Astrocyte (in vitro differentiated cells and primary cell): ENCODE data around the gene TMEM179. TPM values are rescaled to one million over a fixed set of nuclear protein-coding genes. Genes with fewer than 3 reads are reported as not detected.

Experiments
- DNase-seq: peaks from one replicate; pipeline ENCODE4 v3.0.0-alpha.2; 2010; ENCODE audit warnings: low read depth
- FAIRE-seq: peaks from 2 replicates; lab custom pipeline; 2011; peaks lifted over from hg19 to GRCh38; lab: Jason Lieb, UNC
- H2AFZ ChIP-seq: 2 replicates; pipeline ENCODE4 v1.6.0; 2012; ENCODE audit warnings: low read depth, low read length, inconsistent platforms
- H3K27ac ChIP-seq: 2 replicates; pipeline ENCODE4 v1.5.1; 2011; ENCODE audit warnings: low read depth, low read length, inconsistent platforms
- H3K27me3 ChIP-seq: 2 replicates; pipeline ENCODE4 v1.6.0; 2011; ENCODE audit warnings: low read length, inconsistent platforms; ENCODE audit not compliant: insufficient read depth
- H3K36me3 ChIP-seq: 2 replicates; pipeline ENCODE4 v1.5.1; 2011; ENCODE audit warnings: low read length, inconsistent platforms; ENCODE audit not compliant: insufficient read depth
- H3K4me1 ChIP-seq: 2 replicates; pipeline ENCODE4 v1.5.1; 2011; ENCODE audit warnings: low read length, inconsistent platforms; ENCODE audit not compliant: insufficient read depth
- H3K4me2 ChIP-seq: 2 replicates; pipeline ENCODE4 v1.6.0; 2012; ENCODE audit warnings: low read length, inconsistent platforms
- H3K4me3 ChIP-seq: 2 replicates; pipeline ENCODE4 v1.5.1; 2011; ENCODE audit warnings: low read depth, mild to moderate bottlenecking, low read length, inconsistent platforms; ENCODE audit not compliant: insufficient read depth
- H3K79me2 ChIP-seq: 2 replicates; pipeline ENCODE4 v1.6.0; 2012; ENCODE audit warnings: mild to moderate bottlenecking, low read length, inconsistent platforms; ENCODE audit not compliant: insufficient read depth
- H3K9ac ChIP-seq: 2 replicates; pipeline ENCODE4 v1.6.0; 2012; ENCODE audit warnings: mild to moderate bottlenecking, low read length, inconsistent platforms
- H3K9me3 ChIP-seq: 2 replicates; pipeline ENCODE4 v1.5.1; 2012; ENCODE audit warnings: low read depth, mild to moderate bottlenecking, low read length, inconsistent platforms; ENCODE audit not compliant: insufficient read depth
- H4K20me1 ChIP-seq: 2 replicates; pipeline ENCODE4 v1.6.0; 2012; ENCODE audit warnings: low read length, inconsistent platforms; ENCODE audit not compliant: insufficient read depth
- H3K27ac Mint-ChIP-seq: one replicate; pipeline ENCODE4 v1.8.0; 2021; ENCODE audit warnings: mild to moderate bottlenecking, mixed read lengths; ENCODE audit not compliant: unreplicated experiment
- H3K27me3 Mint-ChIP-seq: one replicate; pipeline ENCODE4 v1.8.0; 2021; ENCODE audit warnings: low read depth, mixed read lengths; ENCODE audit not compliant: unreplicated experiment
- H3K36me3 Mint-ChIP-seq: one replicate; pipeline ENCODE4 v1.8.0; 2021; ENCODE audit warnings: low read depth, mixed read lengths; ENCODE audit not compliant: unreplicated experiment
- H3K4me1 Mint-ChIP-seq: one replicate; pipeline ENCODE4 v1.8.0; 2021; ENCODE audit warnings: low read depth, mixed read lengths; ENCODE audit not compliant: unreplicated experiment
- H3K4me3 Mint-ChIP-seq: one replicate; pipeline ENCODE4 v1.8.0; 2021; ENCODE audit warnings: mild to moderate bottlenecking, moderate library complexity, mixed read lengths; ENCODE audit not compliant: unreplicated experiment
- H3K9me3 Mint-ChIP-seq: one replicate; pipeline ENCODE4 v1.8.0; 2021; ENCODE audit warnings: mild to moderate bottlenecking, mixed read lengths; ENCODE audit not compliant: unreplicated experiment
- CTCF ChIP-seq: IDR thresholded peaks from 2 replicates; pipeline ENCODE4 v1.5.1; 2011; ENCODE audit warnings: low read depth, mild to moderate bottlenecking, inconsistent platforms, low read length, moderate library complexity; ENCODE audit not compliant: insufficient read depth
- EZH2 ChIP-seq: IDR thresholded peaks from 2 replicates; pipeline ENCODE4 v1.6.1; 2012; ENCODE audit warnings: mild to moderate bottlenecking, low read length, inconsistent platforms; ENCODE audit not compliant: insufficient read depth
- total RNA-seq: library from RNA; stranded (reverse); gene quantifications from 2 replicates; pipeline ENCODE4 v1.2.1, GENCODE V29; 2021

TMEM179 gene
- total RNA-seq, 1 donor from 2014 or later: 0.82 TPM

- Histone ChIP-seq H2AFZ (no peak overlapping the region), H3K4me3 (no peak overlapping the region), H3K9me3 (no peaks in the 10 kb centered on the region), H4K20me1 (no peaks in the 10 kb centered on the region), H3K4me1 (no peaks in the 10 kb centered on the region), H3K36me3 (no peaks in the 10 kb centered on the region), H3K27ac (no peak overlapping the region), H3K27me3 (no peaks in the 10 kb centered on the region), H3K79me2 (no peaks in the 10 kb centered on the region), H3K9ac (no peak overlapping the region), H3K4me2 (no peak overlapping the region)
- H3K27ac Mint-ChIP-seq: no peak overlapping the region
- TF ChIP-seq EZH2 (no peak), CTCF (no peak)
- H3K9me3 Mint-ChIP-seq: no peaks in the 10 kb centered on the region
- no peaks in the 10 kb centered on the region for H3K36me3 Mint-ChIP-seq
- FAIRE-seq (no peak), DNase-seq (no peak)
- H3K27me3 Mint-ChIP-seq: peaks cover 34% of the 10 kb centered on the region
- H3K4me3 Mint-ChIP-seq: no peak overlapping the region
- no peaks in the 10 kb centered on the region for H3K4me1 Mint-ChIP-seq
Observed at GRCh38 chr14:104592785-104593184, 11.8 kb downstream of the TMEM179 start.

- no peak for DNase-seq
- H3K4me3 ChIP-seq: no peak overlapping the region
- H3K36me3 ChIP-seq: no peaks in the 10 kb centered on the region
- no peaks in the 10 kb centered on the region for H3K79me2 ChIP-seq
- Mint-ChIP-seq H3K4me1 (no peaks in the 10 kb centered on the region), H3K27ac (no peak overlapping the region), H3K27me3 (peaks cover 31% of the 10 kb centered on the region), H3K36me3 (no peaks in the 10 kb centered on the region), H3K4me3 (no peak overlapping the region), H3K9me3 (no peaks in the 10 kb centered on the region)
- no peaks in the 10 kb centered on the region for H3K27me3 ChIP-seq
- H3K27ac ChIP-seq: no peak overlapping the region
- no peaks in the 10 kb centered on the region for H4K20me1 ChIP-seq
- TF ChIP-seq EZH2 (no peak), CTCF (no peak)
- H2AFZ ChIP-seq: no peak overlapping the region
- no peaks in the 10 kb centered on the region for H3K4me1 ChIP-seq
- FAIRE-seq: no peak
- no peaks in the 10 kb centered on the region for H3K9me3 ChIP-seq
- no peak overlapping the region for H3K9ac ChIP-seq
- H3K4me2 ChIP-seq: no peak overlapping the region
Observed at GRCh38 chr14:104592292-104592672, 12.3 kb downstream of the TMEM179 start.

GRCh38 chr14:104591506-104592291, 12.9 kb downstream of the TMEM179 start:
- Histone ChIP-seq H3K4me2 (no peak overlapping the region), H3K9me3 (no peaks in the 10 kb centered on the region), H3K36me3 (no peaks in the 10 kb centered on the region), H2AFZ (no peak overlapping the region), H3K4me1 (no peaks in the 10 kb centered on the region), H3K27ac (no peak overlapping the region), H3K4me3 (no peak overlapping the region), H3K9ac (no peak overlapping the region), H3K27me3 (no peaks in the 10 kb centered on the region), H4K20me1 (no peaks in the 10 kb centered on the region), H3K79me2 (no peaks in the 10 kb centered on the region)
- Mint-ChIP-seq H3K36me3 (no peaks in the 10 kb centered on the region), H3K4me1 (no peaks in the 10 kb centered on the region), H3K9me3 (no peaks in the 10 kb centered on the region), H3K27ac (no peak overlapping the region), H3K27me3 (peaks cover 31% of the 10 kb centered on the region), H3K4me3 (no peak overlapping the region)
- no peak for DNase-seq
- no peak for TF ChIP-seq CTCF
- no peak for TF ChIP-seq EZH2
- no peak for FAIRE-seq
